Uterus (tissue), 2 donors: ENCODE results near the gene RPS3A.

Source experiments
- POLR2A ChIP-seq, 2 donors: fragments of 450-650 bp; IDR thresholded peaks; one replicate each; pipeline ENCODE4 v1.6.1; 2016; ENCODE audit warnings: antibody characterized with exemption in 2 of 2, mild to moderate bottlenecking in 1 of 2, moderate library complexity in 1 of 2
- TF ChIP-seq, protein P1 (sequence below), 4 experiments: fragments of 200-600 bp in 2 of 4; fragments of 450-650 bp in 2 of 4; sonication (generic) in 2 of 4; IDR thresholded peaks; one replicate each; pipeline ENCODE4 v1.5.1; 2016 to 2019; ENCODE audit warnings: antibody characterized with exemption in 4 of 4, mild to moderate bottlenecking in 2 of 4, moderate library complexity in 1 of 4

GRCh38 chr4:151099976-151100417, 569 bp downstream of the RPS3A start:
- TF ChIP-seq POLR2A (IDR thresholded peaks at IDR 0.05) = no peak
- TF ChIP-seq, protein P1, sequence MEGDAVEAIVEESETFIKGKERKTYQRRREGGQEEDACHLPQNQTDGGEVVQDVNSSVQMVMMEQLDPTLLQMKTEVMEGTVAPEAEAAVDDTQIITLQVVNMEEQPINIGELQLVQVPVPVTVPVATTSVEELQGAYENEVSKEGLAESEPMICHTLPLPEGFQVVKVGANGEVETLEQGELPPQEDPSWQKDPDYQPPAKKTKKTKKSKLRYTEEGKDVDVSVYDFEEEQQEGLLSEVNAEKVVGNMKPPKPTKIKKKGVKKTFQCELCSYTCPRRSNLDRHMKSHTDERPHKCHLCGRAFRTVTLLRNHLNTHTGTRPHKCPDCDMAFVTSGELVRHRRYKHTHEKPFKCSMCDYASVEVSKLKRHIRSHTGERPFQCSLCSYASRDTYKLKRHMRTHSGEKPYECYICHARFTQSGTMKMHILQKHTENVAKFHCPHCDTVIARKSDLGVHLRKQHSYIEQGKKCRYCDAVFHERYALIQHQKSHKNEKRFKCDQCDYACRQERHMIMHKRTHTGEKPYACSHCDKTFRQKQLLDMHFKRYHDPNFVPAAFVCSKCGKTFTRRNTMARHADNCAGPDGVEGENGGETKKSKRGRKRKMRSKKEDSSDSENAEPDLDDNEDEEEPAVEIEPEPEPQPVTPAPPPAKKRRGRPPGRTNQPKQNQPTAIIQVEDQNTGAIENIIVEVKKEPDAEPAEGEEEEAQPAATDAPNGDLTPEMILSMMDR (IDR thresholded peaks at IDR 0.05) = no peak
